ENCODE results near the gene APP. TPM values are rescaled to one million over a fixed set of nuclear protein-coding genes. Genes with fewer than 3 reads are reported as not detected.

The APP gene
- total RNA-seq, 2 experiments from 2014 or later, result 0.55 TPM; not detected in 1

DNA sequence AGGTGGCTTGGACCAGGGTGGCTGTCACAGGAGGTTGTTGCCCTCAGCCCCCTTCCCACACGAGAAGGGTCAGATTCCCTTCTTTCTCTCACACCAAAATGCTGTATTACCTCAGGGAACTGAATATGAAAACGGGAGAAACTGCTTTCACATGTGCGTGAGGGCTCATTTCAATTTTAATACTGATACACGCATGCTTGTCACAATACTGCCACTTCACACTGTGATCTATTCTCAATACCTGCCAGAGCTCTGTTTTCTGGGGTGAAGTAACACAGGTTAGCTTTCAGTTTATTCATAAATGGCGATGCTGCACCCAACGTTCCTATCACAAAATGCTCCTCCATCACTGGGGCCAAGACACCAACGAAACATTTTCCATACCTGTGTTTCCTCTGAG, 181.8 kb downstream of the APP start:
- H2AFZ ChIP-seq (ENCODE audit: low read length), result no peak overlapping the region
- ChIA-PET POLR2A (interaction anchor here (0.6 to 1.0 kb wide), 2 partner anchors 19 to 59 kb away, joined by 3 to 6 read pairs; no protein-coding TSS in a partner anchor), CTCF (ENCODE audit: unreplicated experiment) (no interaction called here)
- intact Hi-C loops (cut with micrococcal nuclease; ENCODE audit: unreplicated experiment), result no loop called here
- H3K27ac ChIP-seq (ENCODE audit: low read depth, low read length, poor library complexity, severe bottlenecking), result no peak overlapping the region
- no peaks in the 10 kb centered on the region for H3K9me2 ChIP-seq (ENCODE audit: insufficient read depth, low read length)
- TF ChIP-seq CTCF (conservative IDR thresholded peaks at IDR 0.05; ENCODE audit: low read length) (no peak), EZH2phosphoT487 (IDR thresholded peaks at IDR 0.05; ENCODE audit: borderline replicate concordance, low read depth, low read length) (no peak)
- no peaks in the 10 kb centered on the region for H3K79me2 ChIP-seq (ENCODE audit: insufficient read depth, low read depth, low read length)
- no TSS peak for BruUV-seq (replicated peaks)
- no peaks in the 10 kb centered on the region for H3K36me3 ChIP-seq (ENCODE audit: insufficient read depth, low read length)
- no peak for DNase-seq (ENCODE audit: low spot score)
- H3K4me1 ChIP-seq (ENCODE audit: insufficient read depth, low read length, poor library complexity, severe bottlenecking), result no peaks in the 10 kb centered on the region
- H3K9me3 ChIP-seq (ENCODE audit: low read length), result no peaks in the 10 kb centered on the region
- H3K4me2 ChIP-seq (ENCODE audit: low read length), result no peak overlapping the region
- no peak overlapping the region for H3K4me3 ChIP-seq (ENCODE audit: low read depth, low read length, poor library complexity, severe bottlenecking)
- no peaks in the 10 kb centered on the region for H4K20me1 ChIP-seq (ENCODE audit: insufficient read depth, low read length)

DNA sequence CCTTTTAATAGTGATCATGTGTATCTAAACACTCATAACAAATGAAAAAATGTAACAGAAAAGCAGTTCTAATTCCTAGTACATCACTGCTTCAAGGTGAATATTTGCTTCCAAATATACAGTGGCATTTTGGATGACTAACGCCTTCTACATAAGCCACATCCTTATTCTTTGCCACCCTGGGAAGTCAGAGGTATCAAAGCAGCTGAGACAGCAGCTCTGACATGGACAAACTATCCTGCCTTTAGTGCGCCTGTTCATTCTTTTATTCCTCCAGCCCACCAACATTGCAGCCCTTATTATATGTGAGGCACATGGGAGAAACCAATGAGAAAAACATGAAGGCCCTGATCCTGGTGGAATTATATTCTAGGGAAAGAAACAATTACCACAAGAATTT, 183.0 kb downstream of the APP start:
- CTCF ChIA-PET (ENCODE audit: unreplicated experiment), result no interaction called here

More for the DNA sequence above, 183.0 kb downstream of the APP start:
- no peaks in the 10 kb centered on the region for H3K36me3 ChIP-seq (ENCODE audit: insufficient read depth, low read length)
- TF ChIP-seq EZH2phosphoT487 (IDR thresholded peaks at IDR 0.05; ENCODE audit: borderline replicate concordance, low read depth, low read length) (no peak), CTCF (conservative IDR thresholded peaks at IDR 0.05; ENCODE audit: low read length) (no peak)
- intact Hi-C loops (cut with micrococcal nuclease; ENCODE audit: unreplicated experiment), result no loop called here
- no peak overlapping the region for H3K4me3 ChIP-seq (ENCODE audit: low read depth, low read length, poor library complexity, severe bottlenecking)
- H3K27ac ChIP-seq (ENCODE audit: low read depth, low read length, poor library complexity, severe bottlenecking), result no peak overlapping the region
- no peaks in the 10 kb centered on the region for H3K4me1 ChIP-seq (ENCODE audit: insufficient read depth, low read length, poor library complexity, severe bottlenecking)
- POLR2A ChIA-PET, result interaction anchor here (0.7 kb wide), 2 partner anchors 14 to 50 kb away, joined by 3 to 4 read pairs; no protein-coding TSS in a partner anchor
- H3K4me2 ChIP-seq (ENCODE audit: low read length), result no peak overlapping the region
- no peaks in the 10 kb centered on the region for H3K9me2 ChIP-seq (ENCODE audit: insufficient read depth, low read length)
- H4K20me1 ChIP-seq (ENCODE audit: insufficient read depth, low read length), result no peaks in the 10 kb centered on the region
- no TSS peak for BruUV-seq (replicated peaks)
- H3K79me2 ChIP-seq (ENCODE audit: insufficient read depth, low read depth, low read length), result no peaks in the 10 kb centered on the region
- H3K9me3 ChIP-seq (ENCODE audit: low read length), result no peaks in the 10 kb centered on the region
- DNase-seq (ENCODE audit: low spot score), result no peak
- H2AFZ ChIP-seq (ENCODE audit: low read length), result no peak overlapping the region
